Endometrial microvascular endothelial cells (primary cell): ENCODE data around the gene MRPL55. TPM values are rescaled to one million over a fixed set of nuclear protein-coding genes. Genes with fewer than 3 reads are reported as not detected.

Source experiments
- in situ Hi-C: cut with HindIII; loops from 2 replicates; pipeline ENCODE4 v1.10.0; 2017; ENCODE audit warnings: low sequenced_read_pairs, low pct_unique_long_range_greater_than_20kb; ENCODE audit errors: inconsistent ontology term
- total RNA-seq: library from RNA; depleted of rRNA; stranded (reverse); fragments of >200 nt; gene quantifications from one replicate; pipeline ENCODE4 v1.2.3, GENCODE V29; 2015; ENCODE audit errors: inconsistent ontology term

Gene MRPL55
- total RNA-seq, 1 donor from 2014 or later: 89.8 TPM

DNA sequence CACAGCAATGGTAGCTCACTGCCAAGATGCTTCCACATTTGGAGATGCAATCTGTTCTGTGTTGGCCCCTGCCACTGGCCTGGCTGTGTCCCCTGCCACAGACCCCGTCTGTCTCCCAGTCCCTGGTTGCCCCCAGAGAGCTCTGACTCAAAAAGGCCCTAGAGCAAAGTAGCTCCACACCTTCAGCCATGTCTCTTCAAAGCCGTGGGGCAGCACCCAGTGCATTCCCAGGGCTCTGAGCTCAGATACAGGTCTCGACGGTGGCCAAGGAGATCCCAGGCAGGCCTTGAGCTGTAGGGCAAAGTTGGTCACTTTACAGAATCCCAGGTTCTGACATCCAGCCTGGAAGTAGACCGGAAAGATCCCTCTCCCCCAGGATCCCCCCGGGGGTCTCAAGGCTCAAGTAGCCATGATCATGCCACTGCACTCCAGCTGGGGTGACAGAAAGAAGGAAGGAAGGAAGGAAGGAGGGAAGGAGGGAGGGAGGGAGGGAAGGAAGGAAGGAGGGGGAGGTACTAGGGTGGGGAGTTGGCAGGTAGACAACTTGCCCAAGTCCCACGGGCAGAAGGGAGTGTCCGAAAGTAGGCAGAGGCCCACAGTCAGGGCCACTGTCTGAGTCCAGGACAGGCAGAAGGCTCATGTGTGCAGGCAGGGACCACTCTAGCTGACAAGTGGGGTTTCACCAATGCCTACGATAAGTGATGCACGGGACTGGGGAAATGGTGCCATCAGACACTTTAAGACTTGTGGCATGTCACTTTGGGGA is 31.4 kb downstream of the MRPL55 start:
- in situ Hi-C loops: no loop called here

DNA sequence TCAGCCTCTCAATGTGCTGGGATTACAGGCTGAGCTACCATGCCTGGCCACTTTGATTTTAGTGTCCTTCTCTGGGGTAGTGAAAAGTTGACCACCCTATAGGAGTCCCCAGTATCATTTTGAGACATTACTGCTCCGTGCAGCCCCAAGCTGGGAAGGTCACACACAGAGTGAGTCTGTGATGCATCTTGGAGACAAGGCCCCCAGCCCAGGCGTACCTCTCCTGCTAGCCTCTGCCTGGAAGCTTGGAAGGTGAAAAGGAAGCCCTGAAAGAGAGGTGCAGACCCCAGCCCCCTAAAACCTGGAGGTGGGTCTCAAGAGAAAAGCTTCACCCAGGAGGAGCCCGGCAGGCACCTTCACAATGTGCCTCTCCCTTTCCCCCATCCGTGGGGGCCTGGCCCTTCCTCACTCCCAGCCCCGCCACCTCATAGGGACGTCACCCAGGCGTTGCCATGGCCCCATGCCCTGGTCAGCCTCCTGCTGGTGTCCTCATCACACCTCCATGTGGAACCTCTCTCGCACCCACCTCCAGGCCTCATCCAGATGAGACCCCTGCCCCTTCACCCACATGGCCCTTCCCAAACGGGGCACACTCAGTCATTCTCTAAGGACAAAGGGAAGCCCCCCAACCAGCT is 32.2 kb downstream of the MRPL55 start:
- in situ Hi-C loops: no loop called here

DNA sequence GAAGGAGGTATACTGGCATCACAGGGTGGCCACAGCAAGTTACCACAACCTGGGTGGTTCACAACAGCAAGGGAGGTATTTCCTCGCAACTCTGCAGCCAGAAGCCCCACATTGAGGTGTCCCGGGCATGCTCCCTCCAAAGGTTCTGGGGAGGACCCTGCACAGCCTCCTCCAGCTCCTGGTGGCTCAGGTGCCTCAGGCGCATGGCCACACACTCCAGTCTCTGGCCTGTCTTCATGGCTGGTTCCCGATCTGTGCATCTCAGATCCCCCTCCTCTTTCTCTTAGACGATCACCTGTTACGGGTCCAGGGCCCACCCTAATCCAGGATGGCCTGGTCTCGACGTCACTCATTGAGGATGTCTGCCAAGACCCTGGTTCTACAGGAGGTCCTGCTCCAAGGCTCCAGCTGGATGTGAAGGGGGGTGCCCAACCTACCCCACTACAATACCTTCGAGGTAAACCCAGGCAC is 33.3 kb downstream of the MRPL55 start:
- in situ Hi-C loops: no loop called here

DNA sequence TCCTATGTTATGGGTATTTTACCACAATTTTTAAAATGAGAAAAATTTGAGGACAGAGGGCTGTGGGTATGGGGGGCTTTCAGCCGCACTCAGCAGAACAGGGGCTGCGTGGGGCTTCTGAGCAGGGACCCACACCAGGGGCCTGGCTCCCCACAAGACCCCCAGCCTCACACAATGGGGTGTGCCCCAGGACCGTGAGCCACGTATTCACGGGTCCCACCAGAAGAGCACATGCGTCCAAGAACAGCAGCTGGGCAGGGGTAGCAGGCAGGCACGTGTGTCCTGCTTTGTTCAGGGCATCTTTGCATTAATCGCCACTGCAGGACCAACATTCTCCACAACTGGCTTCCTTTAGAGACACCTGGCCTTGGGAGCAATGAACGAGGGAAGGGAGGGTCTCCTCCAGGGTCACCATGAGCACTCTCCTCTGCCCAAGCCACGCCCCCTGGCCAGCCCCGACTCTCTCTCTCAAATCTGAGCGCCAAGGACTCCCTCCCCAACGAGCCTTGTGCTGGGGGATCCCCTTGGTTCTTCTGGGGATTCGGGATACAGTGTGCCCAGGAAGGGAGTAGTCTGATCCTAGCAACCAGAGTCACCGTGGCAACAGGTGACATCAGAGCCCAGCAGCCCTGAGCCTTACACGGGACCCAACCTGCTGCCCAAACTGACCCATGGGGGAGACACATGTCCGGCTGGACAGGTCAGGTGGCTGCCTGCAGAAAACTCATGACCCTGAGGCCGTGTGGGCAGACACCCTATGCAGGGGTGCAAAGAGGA is 34.0 kb downstream of the MRPL55 start:
- in situ Hi-C loops: no loop called here

DNA sequence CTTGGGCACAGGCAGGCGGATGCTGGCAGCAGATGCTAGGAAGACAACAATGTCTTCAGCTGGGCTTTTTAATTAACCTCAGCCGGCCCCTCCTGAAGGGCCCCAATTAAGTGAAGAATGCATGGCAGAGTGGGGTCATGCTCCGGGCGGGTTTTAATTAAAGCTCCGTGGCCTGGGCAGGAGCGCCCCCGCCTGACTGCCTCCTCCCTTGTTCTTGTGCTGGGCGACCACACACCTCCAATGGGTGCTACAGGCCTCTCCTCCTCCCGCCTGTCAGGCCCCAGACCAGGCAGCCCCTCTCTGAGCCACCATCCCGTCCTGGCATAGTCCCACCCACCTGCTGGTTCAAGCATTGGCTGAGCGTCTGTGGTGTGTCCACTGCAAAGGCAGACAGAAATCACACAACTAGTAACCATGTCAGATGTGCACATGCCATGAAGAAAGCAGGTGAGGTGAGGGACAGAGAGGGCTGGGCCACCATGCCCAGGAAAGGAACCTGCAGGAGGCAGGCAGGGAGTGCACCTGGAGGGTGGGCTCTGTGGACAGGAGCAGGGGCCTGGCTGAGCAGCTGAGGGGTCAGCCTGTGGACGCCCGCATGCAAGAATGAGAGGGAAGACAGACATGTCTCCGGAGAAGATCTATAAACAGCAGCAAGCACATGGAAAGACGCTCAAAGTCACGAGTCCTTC is 35.1 kb downstream of the MRPL55 start:
- in situ Hi-C loops: no loop called here

DNA sequence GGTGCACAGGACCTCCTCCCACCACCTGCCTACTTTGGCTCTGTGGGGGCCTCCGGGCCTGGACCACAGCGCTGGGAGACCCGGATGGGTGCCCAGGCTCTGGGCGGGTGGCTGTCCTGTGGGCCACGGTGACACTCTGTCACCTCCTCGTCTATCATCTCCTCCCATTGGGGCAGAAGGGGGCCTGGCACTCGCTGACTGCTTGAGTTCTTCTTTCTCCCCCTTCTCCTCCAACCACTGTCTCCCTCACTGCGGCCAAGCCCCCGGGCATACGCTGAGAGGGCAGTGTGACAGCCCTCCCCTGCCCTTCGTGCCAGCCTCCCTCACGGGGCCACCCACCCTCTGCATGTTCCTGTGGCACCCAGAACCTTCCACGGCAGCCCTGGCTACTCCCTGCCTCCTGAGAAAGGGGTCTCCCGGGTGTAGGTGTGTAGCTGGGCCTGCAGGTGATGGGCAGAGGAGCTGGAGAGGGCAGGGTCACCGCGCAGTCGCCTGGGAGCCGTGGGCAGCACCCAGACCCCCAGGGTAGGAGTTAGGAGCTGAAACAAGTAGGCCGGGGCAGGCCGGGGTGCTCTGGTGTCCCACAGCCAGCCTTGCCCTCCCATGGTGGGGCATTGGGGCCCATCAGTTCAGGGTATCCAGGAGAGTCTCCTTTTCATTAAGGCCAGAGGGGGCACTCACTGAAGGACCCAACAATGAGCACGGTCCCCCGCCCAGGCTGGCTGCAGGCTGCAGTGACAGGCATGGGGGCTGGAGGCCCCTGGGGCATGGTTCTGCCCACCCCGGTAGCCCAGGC is 35.8 kb downstream of the MRPL55 start:
- in situ Hi-C loops: no loop called here

DNA sequence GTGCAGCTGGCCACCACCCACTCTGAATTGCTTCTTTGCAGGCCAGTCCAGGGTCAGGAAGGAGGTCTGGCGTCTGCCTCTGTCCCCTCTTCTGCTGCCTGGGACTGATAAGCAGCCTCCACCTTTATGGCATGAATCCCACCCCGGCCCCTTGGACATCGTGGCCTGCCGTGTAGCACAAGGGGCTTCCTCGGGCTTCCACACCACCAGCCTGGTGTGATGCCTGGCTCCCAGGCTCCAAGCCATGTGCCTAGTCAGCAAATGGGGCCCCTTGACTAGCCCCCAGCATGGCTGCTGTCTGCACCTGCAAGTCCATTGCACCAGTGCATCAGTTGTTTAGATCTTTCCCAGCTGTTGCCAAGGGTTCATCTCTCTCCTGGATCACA is 36.4 kb downstream of the MRPL55 start:
- in situ Hi-C loops: no loop called here

DNA sequence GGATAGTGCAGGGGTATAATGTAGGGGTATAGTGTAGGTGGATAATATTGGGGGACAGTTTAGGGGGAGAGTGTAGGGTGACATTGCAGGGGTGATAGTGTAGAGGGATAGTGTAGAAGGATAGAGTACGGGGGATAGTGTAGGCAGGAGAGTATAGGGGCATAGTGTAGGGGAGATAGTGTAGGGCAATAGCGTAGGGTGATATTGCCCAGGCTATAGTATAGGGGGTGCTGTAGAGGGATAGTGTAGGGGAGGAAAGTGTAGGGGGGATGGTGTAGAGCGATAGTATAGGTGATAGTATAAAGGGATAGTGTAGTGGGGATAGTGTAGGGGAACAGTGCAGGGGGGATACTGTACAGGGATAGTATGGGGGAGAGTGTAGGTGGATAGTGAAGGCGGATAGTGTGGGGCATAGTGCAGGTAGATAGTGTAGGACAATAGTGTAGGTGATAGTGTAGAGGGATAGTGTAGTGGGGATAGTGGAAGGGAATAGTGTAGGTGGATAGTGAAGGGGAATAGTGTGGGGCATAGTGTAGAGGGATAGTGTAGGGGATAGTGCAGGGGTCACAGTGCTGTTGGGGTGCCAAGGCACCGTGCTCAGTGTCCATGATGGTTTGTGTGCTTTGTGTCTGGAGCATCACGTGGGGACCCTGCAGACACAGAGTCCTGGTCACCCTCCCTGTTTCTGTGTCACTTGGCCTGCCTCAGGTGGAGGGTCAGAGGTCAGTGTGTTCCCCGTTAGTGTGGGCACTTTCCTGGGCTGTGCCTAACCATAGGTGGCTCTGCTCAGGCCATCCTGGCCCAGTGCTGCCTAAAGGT is 37.1 kb downstream of the MRPL55 start:
- in situ Hi-C loops: no loop called here

DNA sequence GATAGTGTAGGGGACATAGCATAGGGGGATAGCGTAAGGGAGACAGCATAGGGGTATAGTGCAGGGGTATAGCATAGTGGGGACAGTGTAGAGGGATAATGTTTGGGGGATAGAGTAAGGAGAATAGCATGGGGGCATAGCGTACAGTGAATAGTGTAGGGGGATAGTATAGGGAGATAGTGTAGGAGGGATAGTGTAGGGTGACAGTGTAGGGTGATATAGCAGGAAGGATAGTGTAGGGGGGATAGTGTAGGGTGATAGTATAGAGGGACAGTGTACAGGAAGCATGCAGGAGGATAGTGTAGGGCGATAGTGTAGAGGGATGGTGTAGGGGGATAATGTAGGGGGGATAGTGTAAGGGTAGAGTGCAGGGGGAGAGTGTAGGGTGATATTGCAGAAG is 38.2 kb downstream of the MRPL55 start:
- in situ Hi-C loops: no loop called here

DNA sequence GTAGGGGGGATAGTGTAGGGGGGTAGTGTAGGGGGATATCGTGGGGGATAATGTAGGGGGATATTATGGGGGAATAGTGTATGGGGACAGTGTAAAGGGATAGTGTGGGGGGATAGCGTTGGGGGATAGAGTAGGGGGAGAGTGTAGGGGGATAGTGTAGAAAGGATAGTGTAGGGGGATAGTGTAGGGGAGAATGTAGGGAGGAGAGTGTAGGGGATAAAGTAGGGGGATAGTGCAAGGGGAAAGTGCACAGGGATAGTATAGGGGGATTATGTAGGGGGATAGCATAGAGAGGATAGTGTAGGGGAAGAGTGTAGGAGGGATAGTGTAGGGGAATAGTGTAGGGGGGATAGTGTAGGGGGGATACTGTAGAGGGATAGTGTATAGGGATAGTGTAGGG is 38.9 kb downstream of the MRPL55 start:
- in situ Hi-C loops: no loop called here

DNA sequence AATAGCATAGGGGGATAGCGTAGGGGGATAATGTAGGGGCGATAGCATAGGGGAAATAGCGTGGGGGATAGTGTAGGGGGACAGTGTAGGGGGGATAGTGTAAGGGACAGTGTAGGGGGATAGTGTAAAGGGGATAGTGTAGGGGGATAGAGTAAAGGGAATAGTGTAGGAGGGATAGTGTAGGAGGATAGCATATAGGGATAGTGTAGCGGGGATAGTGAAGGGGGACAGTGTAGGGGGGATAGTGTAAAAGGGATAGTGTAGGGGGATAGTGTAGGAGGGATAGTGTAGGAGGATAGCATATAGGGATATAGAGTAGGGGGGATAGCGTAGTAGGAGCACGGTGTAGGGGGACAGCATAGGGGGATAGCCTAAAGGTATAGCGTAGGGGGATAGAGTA is 40.7 kb downstream of the MRPL55 start:
- in situ Hi-C loops: no loop called here

DNA sequence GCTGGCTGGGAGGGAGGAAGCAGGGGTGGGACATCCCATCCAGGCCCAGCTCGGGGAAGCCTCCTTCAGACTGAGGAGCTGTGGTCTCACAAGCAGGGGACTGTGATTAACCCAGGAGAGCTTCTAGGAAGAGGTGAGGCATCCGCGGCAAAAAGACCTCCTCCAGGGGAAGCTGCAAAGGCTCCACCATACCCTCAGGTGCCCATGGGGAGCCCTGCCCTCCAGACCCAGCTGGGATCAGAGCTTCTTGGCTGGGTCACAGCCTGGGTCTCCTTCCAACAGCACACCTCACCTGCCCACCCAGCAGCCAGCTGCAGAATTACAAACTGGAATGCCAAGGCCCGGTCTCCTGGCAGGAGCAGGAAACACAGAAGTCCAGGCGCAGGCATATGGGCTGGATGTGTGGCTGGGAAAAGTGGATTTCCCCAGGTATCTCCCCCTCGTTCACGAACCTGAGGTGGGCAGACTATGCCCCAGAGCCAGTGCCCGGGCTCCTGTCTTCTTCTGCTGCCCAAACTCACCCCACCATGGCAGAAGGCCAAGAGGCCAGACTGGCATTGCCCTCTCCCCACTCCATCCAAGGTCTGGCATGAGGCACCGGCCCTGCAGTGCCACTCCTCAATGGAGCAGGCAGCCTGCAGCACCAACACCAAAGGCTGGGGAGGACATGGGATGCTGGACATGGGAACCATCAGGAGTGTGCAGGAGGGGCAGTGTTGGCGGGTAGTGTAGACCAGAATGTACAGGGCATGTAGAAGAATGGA is 42.0 kb downstream of the MRPL55 start:
- in situ Hi-C loops: no loop called here

DNA sequence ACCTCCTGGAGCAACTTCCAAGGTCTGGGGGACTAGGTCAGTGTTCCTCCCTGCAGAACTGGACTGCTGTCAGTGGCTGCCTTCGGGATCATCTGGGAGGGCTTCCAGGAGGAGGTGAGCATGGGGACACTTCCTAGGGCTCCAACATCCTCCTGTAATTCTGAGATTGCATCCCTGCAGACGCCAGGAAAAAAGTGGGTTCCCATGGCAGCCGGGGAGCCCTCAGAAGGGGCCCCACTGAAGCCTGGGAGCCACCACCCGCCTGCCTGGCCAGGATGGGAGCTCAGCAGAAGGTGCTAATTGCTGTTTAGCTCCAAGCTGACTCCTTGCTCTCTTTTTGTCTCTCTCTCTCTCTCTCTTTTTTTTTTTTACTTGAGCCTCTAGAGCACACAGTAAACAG is 42.7 kb downstream of the MRPL55 start:
- in situ Hi-C loops: no loop called here

DNA sequence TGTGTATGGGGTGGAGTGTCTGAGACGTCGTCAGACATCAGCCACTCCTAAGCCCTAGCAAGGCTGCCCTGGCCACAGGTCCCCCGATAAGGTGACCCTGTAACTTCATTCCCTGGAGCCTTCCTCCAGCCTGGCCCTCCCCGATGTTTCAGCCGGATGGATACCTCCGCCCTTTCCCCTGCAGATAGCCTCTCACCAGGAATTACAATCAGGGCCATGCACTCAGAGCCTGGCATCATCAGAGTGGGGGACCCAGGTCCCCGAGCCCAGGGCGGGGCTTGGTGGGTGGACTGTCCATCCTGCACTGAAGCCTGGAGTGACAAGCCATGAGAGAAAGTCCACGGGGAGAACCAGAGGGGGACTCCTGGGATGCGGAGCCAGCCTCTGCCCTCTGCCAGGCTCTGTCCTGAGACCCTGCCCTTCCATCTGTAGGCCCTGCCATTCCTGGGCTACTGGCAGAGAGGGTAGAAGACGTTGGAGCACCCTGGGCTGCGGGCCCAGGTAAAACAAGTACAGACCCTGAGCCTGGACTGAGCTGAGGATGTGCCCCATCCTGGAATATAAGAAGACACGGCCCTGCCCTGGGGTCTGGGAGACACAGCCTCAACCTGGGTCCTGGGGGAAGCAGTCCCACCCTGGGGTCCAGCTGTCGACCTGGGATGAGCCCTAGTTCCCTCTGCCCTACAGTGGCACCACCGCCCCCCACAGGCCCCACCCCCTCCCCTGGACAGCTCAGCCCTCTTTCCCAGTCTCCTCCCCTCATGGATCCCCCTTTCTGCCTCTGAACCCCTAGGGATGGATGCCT is 43.4 kb downstream of the MRPL55 start:
- in situ Hi-C loops: no loop called here

DNA sequence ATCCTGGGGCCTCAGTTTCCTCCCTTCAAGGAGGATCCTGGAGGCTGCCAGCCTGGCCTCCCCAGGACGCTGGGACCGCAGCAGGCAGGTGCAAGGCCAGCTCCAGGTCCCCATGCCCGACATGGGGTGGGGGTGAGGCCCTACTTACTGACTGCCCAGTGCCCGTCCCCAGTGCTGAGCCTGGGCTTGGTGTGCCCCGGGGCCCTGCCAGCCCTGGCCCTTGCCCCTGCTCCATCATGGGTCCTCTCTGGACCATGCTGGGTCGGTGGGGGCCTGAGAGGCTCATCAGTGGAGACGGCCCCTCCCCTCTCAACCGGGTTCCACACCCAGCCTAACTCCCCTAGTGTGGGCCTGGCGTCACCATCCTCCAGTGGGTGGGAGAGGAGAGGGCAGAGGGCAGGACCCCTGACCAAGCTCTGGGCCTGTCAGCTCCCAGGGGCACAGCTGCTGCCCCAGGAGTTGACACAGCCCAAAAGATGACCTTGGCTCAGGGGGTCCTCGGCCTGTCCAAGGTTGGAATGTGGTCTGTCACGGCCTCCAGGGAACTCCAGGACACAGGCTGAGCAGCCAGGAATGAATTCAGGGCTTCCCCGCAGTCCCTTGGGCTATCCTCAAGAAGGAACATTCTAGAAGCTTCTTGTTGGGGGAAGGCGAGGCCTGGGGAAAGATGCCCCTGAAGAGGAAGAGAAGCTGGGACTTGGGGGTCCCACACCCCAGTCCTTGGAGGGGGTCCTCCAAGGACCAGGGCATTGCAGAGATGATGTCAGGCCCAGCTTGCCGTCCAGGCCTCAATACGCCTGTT is 44.2 kb downstream of the MRPL55 start:
- in situ Hi-C loops: no loop called here

DNA sequence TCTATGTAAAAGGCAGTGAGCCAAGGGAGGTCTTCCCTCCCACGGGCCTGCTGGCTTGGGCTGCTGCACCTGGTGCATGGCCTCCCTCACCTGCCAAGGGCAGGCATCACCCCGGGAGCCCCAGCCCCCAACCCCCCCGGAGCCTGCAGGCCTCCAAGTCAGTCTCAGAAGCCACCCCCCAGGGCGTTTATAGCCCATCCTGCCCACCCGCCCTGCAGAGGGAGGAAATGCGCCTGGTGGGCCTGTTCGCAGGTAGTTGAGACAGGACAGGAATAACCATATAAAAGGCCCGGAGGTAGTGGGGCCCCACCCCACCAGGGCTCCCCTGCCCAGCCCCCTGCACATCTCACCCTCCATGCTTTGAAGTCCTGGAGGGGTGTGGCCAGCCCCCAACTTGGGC is 44.8 kb downstream of the MRPL55 start:
- in situ Hi-C loops: no loop called here
